ENCODE results near the gene MAPK8IP2.

The MAPK8IP2 gene

DNA sequence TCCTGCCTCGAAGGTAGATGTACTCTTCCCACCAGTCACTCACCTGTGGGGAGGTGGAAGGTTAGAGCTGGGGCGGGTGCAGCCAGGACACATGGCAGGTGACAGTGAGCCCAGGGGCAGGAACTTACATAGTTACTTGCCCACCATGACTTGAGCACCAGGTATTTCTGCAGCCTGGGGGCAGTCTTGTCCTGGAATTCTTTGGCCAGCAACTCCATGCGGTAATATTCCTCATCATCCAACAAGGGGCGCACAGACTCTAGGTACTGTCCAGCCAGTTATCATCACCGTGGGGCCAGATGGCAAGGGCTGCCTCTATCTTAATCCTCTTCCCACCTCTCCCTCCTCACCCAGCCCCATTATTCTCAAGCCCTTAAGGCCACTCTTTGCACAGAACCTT, 24.5 kb upstream of the MAPK8IP2 start:
- peak in 1 of 5 experiments; percentile 7 for DNase-seq

- peak in 1 of 5 experiments; percentile 9 for DNase-seq
These were observed 23.5 kb upstream of the MAPK8IP2 start for GRCh38 chr22:50576806-50577696.

- DNase-seq: no peak
These were observed 23.0 kb upstream of the MAPK8IP2 start for GRCh38 chr22:50577697-50577986.

GRCh38 chr22:50577987-50578775, 22.4 kb upstream of the MAPK8IP2 start, which contains the start of gene CPT1B:
TSS of gene CPT1B (minus strand) at chr22:50578427. CDS start at chr22:50577915, 512 bp downstream.
- DNase-seq: no peak

DNA sequence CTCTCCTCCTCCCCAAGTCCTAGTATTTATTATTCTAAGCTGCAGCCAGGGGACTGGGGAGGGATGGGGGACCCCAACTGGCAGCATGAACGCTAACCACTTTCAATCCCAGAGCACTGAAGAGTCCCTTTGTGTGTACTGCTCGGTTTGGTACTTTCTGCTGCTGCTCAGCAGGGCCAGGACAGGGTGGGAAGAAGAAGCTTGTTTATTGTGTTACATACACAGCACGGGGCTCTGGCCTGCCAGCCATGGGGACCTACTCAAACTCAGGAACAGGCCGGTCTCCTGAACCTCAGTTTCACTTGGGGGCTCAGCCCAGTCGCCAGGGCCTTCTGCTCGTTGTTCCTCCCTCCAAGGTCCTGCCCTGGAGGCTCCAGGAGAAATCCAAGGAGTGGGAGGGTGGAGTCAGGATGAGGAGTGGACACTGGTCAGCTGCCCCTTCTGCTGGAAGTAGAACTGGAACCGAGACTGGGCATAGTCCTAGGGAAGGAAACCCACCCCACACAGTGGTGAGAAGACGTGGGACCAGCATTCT, 21.8 kb upstream of the MAPK8IP2 start:
- no peak for DNase-seq

GRCh38 chr22:50579752-50580151, 20.8 kb upstream of the MAPK8IP2 start:
- DNase-seq: no peak

GRCh38 chr22:50581031-50581949, 19.3 kb upstream of the MAPK8IP2 start:
- no peak for DNase-seq

DNA sequence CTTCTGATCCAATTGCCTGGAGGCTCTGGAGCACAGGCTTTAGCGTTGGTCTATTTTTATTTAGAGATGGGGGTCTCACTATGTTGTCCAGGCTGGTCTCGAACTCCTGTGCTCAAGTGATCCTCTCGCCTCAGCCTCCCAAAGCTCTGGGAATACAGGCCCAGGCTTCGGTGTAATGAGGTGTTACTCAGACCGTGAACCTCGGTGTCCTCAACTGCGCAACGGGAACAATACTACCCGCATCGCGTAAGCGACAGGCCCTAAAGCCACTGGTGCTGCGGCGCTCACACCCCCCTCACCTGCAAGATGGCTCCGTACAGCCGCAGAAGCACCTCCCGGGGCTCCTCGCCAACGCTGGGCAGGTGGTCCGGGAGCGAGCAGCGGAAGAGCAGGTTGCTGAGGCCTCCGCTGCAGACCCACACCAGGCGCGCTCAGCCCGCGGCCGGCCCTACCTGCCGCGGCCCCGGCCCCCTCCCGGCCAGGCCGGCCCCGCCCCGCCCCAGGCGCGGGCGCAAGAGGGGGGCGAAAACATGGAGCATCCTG, 18.6 kb upstream of the MAPK8IP2 start:
- peak in 2 of 5 experiments; percentile 23 to 73 for DNase-seq

DNA sequence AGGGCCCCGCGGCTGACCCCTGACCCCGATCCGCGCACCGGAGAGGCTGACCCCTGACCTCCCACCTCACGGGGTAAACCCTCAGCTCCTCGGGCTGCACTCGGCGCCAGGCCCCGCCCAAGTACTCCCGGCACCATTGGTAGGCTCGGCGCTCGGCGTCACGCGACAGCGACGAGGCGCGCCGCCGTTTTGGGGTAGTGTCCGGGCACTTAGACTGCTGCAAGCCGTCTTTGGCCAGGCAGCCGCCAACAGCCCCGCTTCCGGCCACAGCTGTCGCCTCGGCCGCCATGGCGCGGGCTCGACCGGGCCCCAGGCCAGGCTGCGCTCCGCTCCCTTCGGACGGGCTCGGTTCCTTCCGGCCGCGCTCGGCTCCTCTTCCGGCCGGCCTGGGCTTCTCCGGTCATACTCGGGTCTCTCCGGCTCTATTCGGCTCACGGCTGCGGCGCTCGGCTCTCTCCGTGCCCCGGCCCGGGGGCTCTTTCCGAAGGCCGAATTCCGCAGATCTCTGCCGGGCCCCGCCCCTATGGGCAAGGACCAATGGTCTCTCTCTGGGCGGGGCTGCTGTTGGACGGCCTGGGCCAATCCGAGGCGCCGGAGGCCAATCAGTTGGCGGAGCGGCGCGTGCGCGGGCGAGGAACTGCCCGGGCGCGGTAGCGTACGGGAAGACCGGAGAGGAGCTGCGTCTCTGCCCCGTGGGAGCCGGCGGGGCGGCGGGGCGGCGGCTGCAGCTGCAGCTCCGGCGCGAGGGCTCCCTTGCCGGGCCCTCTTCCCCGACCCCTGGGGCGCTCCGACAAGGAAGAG, 17.9 kb upstream of the MAPK8IP2 start, which contains the start of gene CHKB:
TSS of gene CHKB (minus strand) at position 357 of the 801 bp plus-strand sequence. CDS start at position 289, 68 bp downstream.
- DNase-seq: peak; percentile 95 to 99 (median 98)

DNA sequence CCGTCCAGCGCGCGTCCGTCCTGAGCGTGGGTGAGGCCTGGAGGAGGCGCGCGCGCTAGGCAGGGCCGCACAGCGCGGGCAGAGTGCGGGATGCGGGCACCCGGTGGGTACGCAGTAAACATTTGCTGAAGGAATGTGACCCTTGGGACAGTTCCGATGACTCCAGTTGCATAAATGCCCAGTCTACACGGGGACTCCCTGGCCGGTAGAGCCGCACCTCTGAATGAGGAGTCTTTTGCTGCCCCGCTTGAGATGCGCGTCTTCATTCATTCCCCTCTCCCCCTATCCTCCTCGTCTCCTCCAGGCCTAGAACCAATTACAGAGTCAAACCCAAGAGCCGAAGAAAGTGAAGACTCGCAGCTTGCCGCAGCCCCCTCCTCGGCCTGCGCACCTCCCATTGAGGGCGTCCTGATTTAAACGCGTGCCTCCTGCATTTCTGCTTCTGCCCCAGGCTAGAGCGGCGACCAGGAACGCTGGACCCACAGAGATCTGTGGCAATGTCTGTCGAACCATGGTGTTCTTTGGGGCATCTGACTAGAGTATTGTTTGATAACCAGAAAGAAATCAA, 17.2 kb upstream of the MAPK8IP2 start:
- no peak for DNase-seq

DNA sequence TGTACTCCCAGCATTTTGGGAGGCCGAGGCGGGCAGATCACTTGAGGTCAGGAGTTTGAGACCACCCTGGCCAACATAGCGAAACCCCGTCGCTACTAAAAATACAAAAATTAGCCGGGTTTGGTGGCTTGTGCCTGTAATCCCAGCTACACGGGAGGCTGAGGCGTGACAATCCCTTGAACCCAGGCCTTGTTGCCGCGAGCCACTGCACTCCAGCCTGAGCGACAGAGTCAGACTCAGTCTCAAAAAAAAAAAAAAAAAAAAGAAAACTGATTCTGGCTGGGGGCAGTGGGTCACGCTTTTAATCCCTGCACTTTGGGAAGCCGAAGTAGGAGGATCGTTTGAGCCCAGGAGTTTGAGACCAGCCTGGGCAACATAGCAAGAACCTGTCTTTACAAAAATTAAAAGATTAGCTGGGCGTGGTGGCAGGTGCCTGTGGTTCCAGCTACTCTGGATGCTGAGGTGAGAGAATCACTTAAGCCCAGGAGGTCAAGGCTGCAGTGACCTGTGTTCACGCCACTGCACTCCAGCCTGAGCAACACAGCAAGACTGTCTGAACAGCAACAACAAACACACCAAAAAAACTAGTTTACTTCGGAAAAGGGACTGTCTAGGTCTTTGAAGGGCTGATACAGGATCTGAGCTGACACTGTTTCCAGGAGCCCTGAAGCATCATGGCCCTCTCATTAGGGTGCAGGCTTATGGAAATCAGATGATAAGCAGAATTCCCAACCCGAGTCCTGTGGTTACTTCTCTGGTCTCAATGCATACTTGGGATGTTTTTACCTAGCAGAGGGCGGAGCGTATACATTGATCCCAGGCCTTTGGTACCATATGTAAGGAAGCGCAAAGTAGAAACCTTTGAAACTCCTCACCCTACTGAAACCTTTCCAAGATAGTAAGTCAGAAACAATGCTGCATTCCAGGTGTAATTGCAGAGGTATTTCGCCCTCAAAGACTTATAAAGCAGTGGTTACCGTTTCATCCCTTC, 16.2 kb upstream of the MAPK8IP2 start:
- no peak for DNase-seq

GRCh38 chr22:50585238-50585637, 15.4 kb upstream of the MAPK8IP2 start:
- no peak for DNase-seq

DNA sequence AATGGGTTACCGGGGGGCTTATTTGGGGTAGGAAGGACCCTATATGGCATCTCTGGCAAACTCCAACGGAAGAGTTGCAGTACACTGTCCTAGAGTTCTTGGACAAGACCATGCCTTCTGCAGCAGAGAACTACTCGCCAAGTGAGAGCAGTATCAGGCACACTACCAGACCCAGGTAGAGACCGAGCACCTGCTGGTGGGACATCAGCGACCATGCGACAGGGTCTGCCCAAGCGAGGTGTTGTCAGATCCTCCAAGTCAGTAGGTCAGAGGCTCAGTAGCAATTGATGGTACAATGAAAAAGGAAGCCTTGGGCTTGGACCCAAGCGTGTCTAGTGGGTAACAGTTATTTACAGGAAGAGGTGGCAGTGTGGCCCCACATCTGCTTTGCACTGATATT, 14.8 kb upstream of the MAPK8IP2 start:
- DNase-seq: no peak

GRCh38 chr22:50586416-50586815, 14.2 kb upstream of the MAPK8IP2 start:
- no peak for DNase-seq

GRCh38 chr22:50587407-50587806, 13.2 kb upstream of the MAPK8IP2 start:
- DNase-seq: no peak

- no peak for DNase-seq
These were observed 5.4 kb upstream of the MAPK8IP2 start for GRCh38 chr22:50595189-50595588.

DNA sequence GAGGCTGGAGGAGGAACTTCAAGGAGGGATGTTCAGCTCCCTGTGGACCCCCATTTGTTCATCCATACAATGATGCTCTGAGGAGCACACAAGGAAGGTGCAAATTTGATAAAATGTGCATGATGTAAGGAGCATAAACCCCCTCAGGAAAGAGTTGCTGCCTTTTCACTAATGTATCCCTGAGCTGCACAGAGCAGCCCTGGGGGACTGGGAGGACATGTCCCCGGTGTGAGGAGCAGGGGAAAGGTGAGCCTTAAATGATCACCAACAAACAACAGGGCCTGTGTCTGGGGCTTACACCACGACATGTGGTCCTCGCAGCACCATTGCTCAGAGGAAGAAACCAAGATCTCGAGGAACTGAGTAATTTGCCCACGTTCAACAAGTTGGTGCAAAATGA, 3.5 kb upstream of the MAPK8IP2 start:
- no peak for DNase-seq

DNA sequence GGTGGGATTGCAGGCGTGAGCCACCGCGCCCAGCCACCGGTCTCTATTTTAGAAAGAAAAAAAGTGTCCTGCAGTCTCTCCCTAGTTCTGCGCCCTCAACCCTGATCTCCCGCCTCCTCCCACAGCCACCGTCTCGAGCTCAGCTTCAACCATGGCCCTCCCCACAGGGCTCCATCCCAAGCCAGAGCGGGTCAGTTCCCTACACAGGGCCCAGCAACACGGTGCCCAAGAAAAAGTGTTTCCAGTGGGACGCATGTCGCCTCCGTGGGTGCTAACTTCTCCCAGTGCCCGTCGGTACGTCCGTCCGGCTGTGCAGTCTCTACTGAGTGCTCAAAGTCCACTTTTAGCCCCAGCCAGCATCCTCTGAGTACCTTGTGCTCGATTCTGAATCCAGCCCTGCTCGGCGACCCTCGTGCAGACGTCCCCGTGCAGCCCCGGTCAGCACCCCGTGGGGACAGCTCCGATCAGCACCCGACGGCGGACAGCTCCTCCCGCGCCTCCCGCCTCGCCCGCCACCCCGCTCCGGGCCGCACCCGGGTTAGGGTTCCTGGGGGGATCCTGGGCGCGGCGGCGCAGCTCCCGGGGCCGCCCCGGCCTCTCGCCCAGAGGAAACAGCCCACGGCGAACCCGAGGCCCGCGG, 657 bp upstream of the MAPK8IP2 start:
- peak; percentile 30 to 53 (median 38) for DNase-seq
